GM12892 (cell line): ENCODE results near the gene KLHL15.

ENCODE experiments used
- POLR2A ChIP-seq: IDR thresholded peaks from 2 replicates; pipeline ENCODE4 v1.6.1; 2011; ENCODE audit warnings: low read depth, low read length, control low read depth
- POLR2AphosphoS5 ChIP-seq: IDR thresholded peaks from 2 replicates; pipeline ENCODE4 v1.6.1; 2011; ENCODE audit warnings: low read depth, low read length, control low read depth
- TAF1 ChIP-seq: IDR thresholded peaks from 2 replicates; pipeline ENCODE4 v1.6.1; 2011; ENCODE audit warnings: low read depth, mild to moderate bottlenecking, control low read depth, low read length, borderline replicate concordance

- TF ChIP-seq POLR2A (no peak), TAF1 (no peak), POLR2AphosphoS5 (no peak)
Observed at GRCh38 chrX:24017674-24018073, 9.3 kb downstream of the KLHL15 start.
